Measurements from ENCODE around the gene ZNF543. TPM values are rescaled to one million over a fixed set of nuclear protein-coding genes. Genes with fewer than 3 reads are reported as not detected.

The ZNF543 gene
- total and polyA plus RNA-seq, 2 donors (not counting 1 experiment from before 2014, with no cell fraction given): 4.6 to 16.7 TPM

DNA sequence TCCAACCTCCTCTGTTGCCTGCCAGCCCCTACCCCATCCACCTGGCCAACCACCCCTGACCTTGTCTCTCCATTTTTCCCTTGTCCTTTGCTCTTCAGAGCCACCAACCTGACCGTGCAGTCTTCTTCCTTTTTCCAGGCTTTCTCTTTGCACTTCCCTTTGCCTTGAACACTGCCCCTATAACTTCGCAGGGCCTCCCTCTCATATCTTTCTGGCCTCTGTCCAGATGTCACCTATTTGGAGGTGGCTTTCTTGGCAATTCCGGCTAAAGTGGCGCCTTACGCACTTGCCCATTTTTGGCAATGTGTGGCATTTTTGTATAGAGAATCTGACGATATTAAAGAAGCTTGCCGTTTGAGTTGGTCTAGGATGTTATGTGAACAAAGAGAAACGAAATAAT lies 844 bp downstream of the ZNF543 start:
- H3K9me3 Mint-ChIP-seq (ENCODE audit: insufficient read depth): peaks cover 3% of the 10 kb centered on the region
- H3K4me3 ChIP-seq (ENCODE audit: control extremely low read depth in 1 of 5, extremely low read depth in 1 of 5, insufficient read depth in 1 of 5, low read depth in 2 of 5, low read length in 4 of 5): peak overlapping the region in 4 of 5 experiments; percentile 79 to 95 (median 89)
- H3K4me1 Mint-ChIP-seq: peaks cover 32% of the 10 kb centered on the region
- peak overlapping the region; percentile 96 for H3K27ac Mint-ChIP-seq
- H2AFZ ChIP-seq (ENCODE audit: insufficient read depth, low read depth, low read length, poor library complexity, severe bottlenecking): peak overlapping the region; percentile 93
- no peak for TF ChIP-seq EZH2 (IDR thresholded peaks at IDR 0.05; ENCODE audit: borderline replicate concordance, insufficient read depth, low read depth, low read length, poor library complexity, severe bottlenecking)
- no peaks in the 10 kb centered on the region for H4K20me1 ChIP-seq (ENCODE audit: control insufficient read depth, insufficient read depth, low read length, poor library complexity, severe bottlenecking)
- intact Hi-C loops (cut with micrococcal nuclease): no loop called here
- H3K4me1 ChIP-seq (ENCODE audit: control insufficient read depth in 2 of 2, insufficient read depth in 2 of 2, low read length in 2 of 2): peaks cover 19 to 23% of the 10 kb centered on the region in 2 donors
- peak overlapping the region; percentile 93 for H3K4me3 Mint-ChIP-seq
- H3K9ac ChIP-seq (ENCODE audit: low read length): peak overlapping the region; percentile 99
- peaks cover 17% of the 10 kb centered on the region for H3K27me3 Mint-ChIP-seq
- whole genome bisulfite sequencing (ENCODE audit: insufficient coverage): 67% methylated on average over 7 of the region's 8 CpGs
- ATAC-seq (ENCODE audit: low read depth) (no peak), DNase-seq (no peak)
- H3K4me2 ChIP-seq (replicated peaks; ENCODE audit: low read depth, low read length, poor library complexity, severe bottlenecking): peak overlapping the region; percentile 96
- H3K27ac ChIP-seq (ENCODE audit: low read length in 2 of 2): peak overlapping the region in 1 of 2 donors; percentile 89
- POLR2A ChIA-PET: no interaction called here
- H3K36me3 ChIP-seq (replicated peaks in 1 of 2; ENCODE audit: control extremely low read depth in 1 of 2, control insufficient read depth in 1 of 2, extremely low read depth in 1 of 2, insufficient read depth in 2 of 2, low read length in 1 of 2): peaks cover 3 to 27% of the 10 kb centered on the region in 2 experiments
- CTCF ChIA-PET: no interaction called here
- H3K27me3 ChIP-seq (replicated peaks in 1 of 4; ENCODE audit: control extremely low read depth in 1 of 4, control insufficient read depth in 3 of 4, insufficient read depth in 4 of 4, low read length in 3 of 4): peaks cover 0 to 21% (median 11%) of the 10 kb centered on the region in 4 experiments
- peaks cover 34% of the 10 kb centered on the region for H3K79me2 ChIP-seq (ENCODE audit: control insufficient read depth, insufficient read depth, low read length)
- peaks cover 0 to 11% (median 2%) of the 10 kb centered on the region in 3 donors for H3K9me3 ChIP-seq (ENCODE audit: control extremely low read depth in 1 of 3, control insufficient read depth in 2 of 3, insufficient read depth in 1 of 3, low read length in 2 of 3)

DNA sequence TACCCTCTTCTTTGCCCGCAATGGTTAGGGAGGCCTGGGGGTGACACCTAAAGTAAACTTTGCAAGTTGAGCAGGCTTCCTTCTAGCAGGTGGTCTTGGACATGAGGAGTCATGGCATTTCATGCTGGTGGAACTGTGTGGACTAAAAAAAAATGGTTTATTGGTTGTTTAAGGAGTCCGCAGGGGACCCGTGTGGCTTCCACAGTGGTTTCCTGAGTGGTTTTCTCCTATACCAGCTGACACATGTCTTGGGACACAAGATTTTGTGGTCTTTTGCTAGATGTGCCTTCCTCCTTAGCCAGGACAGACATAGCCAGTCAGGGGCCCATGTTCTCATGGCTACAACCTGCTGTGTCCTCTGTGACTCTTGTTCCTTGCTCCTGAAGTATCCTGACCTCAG lies 1.5 kb downstream of the ZNF543 start:
- Histone ChIP-seq H3K36me3 (replicated peaks in 1 of 2; ENCODE audit: control extremely low read depth in 1 of 2, control insufficient read depth in 1 of 2, extremely low read depth in 1 of 2, insufficient read depth in 2 of 2, low read length in 1 of 2) (peaks cover 3 to 33% of the 10 kb centered on the region in 2 experiments), H3K9me3 (ENCODE audit: control extremely low read depth in 1 of 3, control insufficient read depth in 2 of 3, insufficient read depth in 1 of 3, low read length in 2 of 3) (peaks cover 0 to 16% (median 2%) of the 10 kb centered on the region in 3 donors), H4K20me1 (ENCODE audit: control insufficient read depth, insufficient read depth, low read length, poor library complexity, severe bottlenecking) (no peaks in the 10 kb centered on the region), H3K4me3 (ENCODE audit: control extremely low read depth in 1 of 5, extremely low read depth in 1 of 5, insufficient read depth in 1 of 5, low read depth in 2 of 5, low read length in 4 of 5) (no peak overlapping the region), H3K4me1 (ENCODE audit: control insufficient read depth in 2 of 2, insufficient read depth in 2 of 2, low read length in 2 of 2) (peaks cover 19 to 28% of the 10 kb centered on the region in 2 donors), H3K4me2 (replicated peaks; ENCODE audit: low read depth, low read length, poor library complexity, severe bottlenecking) (peak overlapping the region; percentile 96), H3K27me3 (replicated peaks in 1 of 4; ENCODE audit: control extremely low read depth in 1 of 4, control insufficient read depth in 3 of 4, insufficient read depth in 4 of 4, low read length in 3 of 4) (peaks cover 0 to 18% (median 11%) of the 10 kb centered on the region in 4 experiments), H3K79me2 (ENCODE audit: control insufficient read depth, insufficient read depth, low read length) (peaks cover 34% of the 10 kb centered on the region), H3K27ac (ENCODE audit: low read length in 2 of 2) (no peak overlapping the region), H2AFZ (ENCODE audit: insufficient read depth, low read depth, low read length, poor library complexity, severe bottlenecking) (no peak overlapping the region), H3K9ac (ENCODE audit: low read length) (no peak overlapping the region)
- peak overlapping the region; percentile 15 for H3K27ac Mint-ChIP-seq
- peaks cover 11% of the 10 kb centered on the region for H3K27me3 Mint-ChIP-seq
- 0% methylated on average over 2 of the region's 3 CpGs for whole genome bisulfite sequencing (ENCODE audit: insufficient coverage)
- ATAC-seq (ENCODE audit: low read depth): no peak
- TF ChIP-seq, protein P1, sequence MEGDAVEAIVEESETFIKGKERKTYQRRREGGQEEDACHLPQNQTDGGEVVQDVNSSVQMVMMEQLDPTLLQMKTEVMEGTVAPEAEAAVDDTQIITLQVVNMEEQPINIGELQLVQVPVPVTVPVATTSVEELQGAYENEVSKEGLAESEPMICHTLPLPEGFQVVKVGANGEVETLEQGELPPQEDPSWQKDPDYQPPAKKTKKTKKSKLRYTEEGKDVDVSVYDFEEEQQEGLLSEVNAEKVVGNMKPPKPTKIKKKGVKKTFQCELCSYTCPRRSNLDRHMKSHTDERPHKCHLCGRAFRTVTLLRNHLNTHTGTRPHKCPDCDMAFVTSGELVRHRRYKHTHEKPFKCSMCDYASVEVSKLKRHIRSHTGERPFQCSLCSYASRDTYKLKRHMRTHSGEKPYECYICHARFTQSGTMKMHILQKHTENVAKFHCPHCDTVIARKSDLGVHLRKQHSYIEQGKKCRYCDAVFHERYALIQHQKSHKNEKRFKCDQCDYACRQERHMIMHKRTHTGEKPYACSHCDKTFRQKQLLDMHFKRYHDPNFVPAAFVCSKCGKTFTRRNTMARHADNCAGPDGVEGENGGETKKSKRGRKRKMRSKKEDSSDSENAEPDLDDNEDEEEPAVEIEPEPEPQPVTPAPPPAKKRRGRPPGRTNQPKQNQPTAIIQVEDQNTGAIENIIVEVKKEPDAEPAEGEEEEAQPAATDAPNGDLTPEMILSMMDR (IDR thresholded peaks at IDR 0.05): no peak
- no peak for TF ChIP-seq EZH2 (IDR thresholded peaks at IDR 0.05; ENCODE audit: borderline replicate concordance, insufficient read depth, low read depth, low read length, poor library complexity, severe bottlenecking)
- peaks cover 35% of the 10 kb centered on the region for H3K4me1 Mint-ChIP-seq
- no peak for DNase-seq
- intact Hi-C loops (cut with micrococcal nuclease): no loop called here
- ChIA-PET CTCF (no interaction called here), POLR2A (no interaction called here)
- peak overlapping the region; percentile 93 for H3K4me3 Mint-ChIP-seq
- peaks cover 3% of the 10 kb centered on the region for H3K9me3 Mint-ChIP-seq (ENCODE audit: insufficient read depth)

Measured in B cell (primary cell).